ENCODE results near the gene DCXR. TPM values are rescaled to one million over a fixed set of nuclear protein-coding genes. Genes with fewer than 3 reads are reported as not detected.

The DCXR gene
- total and polyA plus RNA-seq, 2 of the 13 experiments (the other 11 are each of a cell fraction or from before 2014, with no cell fraction given): 287 to 311 TPM

GRCh38 chr17:82077617-82078358 is 40.3 kb upstream of the DCXR start:
- no peak overlapping the region for H3K4me3 ChIP-seq (replicated peaks in 1 of 3; ENCODE audit: insufficient read depth in 1 of 3, low read depth in 2 of 3, low read length in 3 of 3)
- no peak overlapping the region for H3K4me2 ChIP-seq (ENCODE audit: low read depth, low read length)
- peaks cover 31% of the 10 kb centered on the region for H4K20me1 ChIP-seq (ENCODE audit: insufficient read depth, low read length)
- in situ Hi-C loops (cut with HindIII; ENCODE audit: extremely low pct_ligation_motif_present, low pct_unique_long_range_greater_than_20kb) (no loop called here), intact Hi-C loops (cut with micrococcal nuclease; ENCODE audit: unreplicated experiment) (no loop called here)
- ATAC-seq (peak; percentile 1), FAIRE-seq (no peak), DNase-seq (ENCODE audit: low spot score) (no peak)
- peaks cover 12% of the 10 kb centered on the region for H3K4me1 ChIP-seq (ENCODE audit: insufficient read depth, low read length)
- POLR2A ChIA-PET: interaction anchor here (0.7 to 1.9 kb wide), 5 partner anchors 9 to 24 kb away, joined by 3 to 9 read pairs (median 4); partner anchors contain the start of genes DUS1L and FASN
- CTCF ChIA-PET (ENCODE audit: low intra/inter-chr PET ratio, low total read pairs): no interaction called here
- H3K27me3 ChIP-seq (ENCODE audit: control insufficient read depth in 1 of 2, insufficient read depth in 2 of 2, low read length in 2 of 2): no peaks in the 10 kb centered on the region
- peaks cover 34 to 42% of the 10 kb centered on the region in 2 experiments for H3K36me3 ChIP-seq (replicated peaks in 1 of 2; ENCODE audit: control insufficient read depth in 1 of 2, insufficient read depth in 2 of 2, low read length in 2 of 2)
- WGBS (ENCODE audit: low lambda C conversion rate): 91% methylated on average over 28 of the region's 28 CpGs
- no peaks in the 10 kb centered on the region for H3K79me2 ChIP-seq (ENCODE audit: insufficient read depth, low read length)
- H3K9ac ChIP-seq (ENCODE audit: insufficient read depth, low read depth, low read length): no peak overlapping the region
- no peak overlapping the region for H2AFZ ChIP-seq (ENCODE audit: low read length)
- H3K27ac ChIP-seq (ENCODE audit: extremely low read length, insufficient read depth, low read length): no peak overlapping the region
- no peaks in the 10 kb centered on the region for H3K9me3 ChIP-seq (ENCODE audit: low read length)
- no TSS peak for BruUV-seq (replicated peaks)
- TF ChIP-seq NR2C2 (CRISPR knock-in tag; IDR thresholded peaks at IDR 0.05; ENCODE audit: borderline replicate concordance) (no peak), WIZ (CRISPR knock-in tag; IDR thresholded peaks at IDR 0.05) (0 out of 2 replicates have a peak, but pooled peaks have one; percentile 56), ZC3H13 (CRISPR knock-in tag; IDR thresholded peaks at IDR 0.05) (peak; percentile 67; the same call in 1 of the 2 replicates), PAF1 (CRISPR knock-in tag; IDR thresholded peaks at IDR 0.05) (peak; percentile 78), MYC (CRISPR knock-in tag; IDR thresholded peaks at IDR 0.05; ENCODE audit: borderline replicate concordance) (no peak), ZC3H4 (CRISPR knock-in tag; IDR thresholded peaks at IDR 0.05; ENCODE audit: borderline replicate concordance) (0 out of 2 replicates have a peak, but pooled peaks have one; percentile 7), ARID2 (CRISPR knock-in tag; IDR thresholded peaks at IDR 0.05; ENCODE audit: borderline replicate concordance) (no peak), GFI1 (CRISPR knock-in tag; IDR thresholded peaks at IDR 0.05; ENCODE audit: borderline replicate concordance) (no peak; the same call in 1 of the 2 replicates), RBFOX2 (IDR thresholded peaks at IDR 0.05; ENCODE audit: low read depth, low read length) (peak; percentile 90), GABPB1 (CRISPR knock-in tag; IDR thresholded peaks at IDR 0.05) (0 out of 2 replicates have a peak, but pooled peaks have one; percentile 0), ZMAT3 (CRISPR knock-in tag; conservative IDR thresholded peaks at IDR 0.05) (0 out of 2 replicates have a peak, but pooled peaks have one; percentile 29), ZFYVE20 (CRISPR knock-in tag; IDR thresholded peaks at IDR 0.05; ENCODE audit: borderline replicate concordance, low read depth) (0 out of 2 replicates have a peak, but pooled peaks have one; percentile 7), GZF1 (CRISPR knock-in tag; IDR thresholded peaks at IDR 0.05) (peak; percentile 27; the same call in 1 of the 2 replicates)
- TF ChIP-seq, protein P1, sequence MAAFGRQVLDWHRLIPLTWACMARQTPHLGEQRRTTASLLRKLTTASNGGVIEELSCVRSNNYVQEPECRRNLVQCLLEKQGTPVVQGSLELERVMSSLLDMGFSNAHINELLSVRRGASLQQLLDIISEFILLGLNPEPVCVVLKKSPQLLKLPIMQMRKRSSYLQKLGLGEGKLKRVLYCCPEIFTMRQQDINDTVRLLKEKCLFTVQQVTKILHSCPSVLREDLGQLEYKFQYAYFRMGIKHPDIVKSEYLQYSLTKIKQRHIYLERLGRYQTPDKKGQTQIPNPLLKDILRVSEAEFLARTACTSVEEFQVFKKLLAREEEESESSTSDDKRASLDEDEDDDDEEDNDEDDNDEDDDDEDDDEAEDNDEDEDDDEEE (CRISPR knock-in tag; IDR thresholded peaks at IDR 0.05): no peak
- TF ChIP-seq, protein P2, sequence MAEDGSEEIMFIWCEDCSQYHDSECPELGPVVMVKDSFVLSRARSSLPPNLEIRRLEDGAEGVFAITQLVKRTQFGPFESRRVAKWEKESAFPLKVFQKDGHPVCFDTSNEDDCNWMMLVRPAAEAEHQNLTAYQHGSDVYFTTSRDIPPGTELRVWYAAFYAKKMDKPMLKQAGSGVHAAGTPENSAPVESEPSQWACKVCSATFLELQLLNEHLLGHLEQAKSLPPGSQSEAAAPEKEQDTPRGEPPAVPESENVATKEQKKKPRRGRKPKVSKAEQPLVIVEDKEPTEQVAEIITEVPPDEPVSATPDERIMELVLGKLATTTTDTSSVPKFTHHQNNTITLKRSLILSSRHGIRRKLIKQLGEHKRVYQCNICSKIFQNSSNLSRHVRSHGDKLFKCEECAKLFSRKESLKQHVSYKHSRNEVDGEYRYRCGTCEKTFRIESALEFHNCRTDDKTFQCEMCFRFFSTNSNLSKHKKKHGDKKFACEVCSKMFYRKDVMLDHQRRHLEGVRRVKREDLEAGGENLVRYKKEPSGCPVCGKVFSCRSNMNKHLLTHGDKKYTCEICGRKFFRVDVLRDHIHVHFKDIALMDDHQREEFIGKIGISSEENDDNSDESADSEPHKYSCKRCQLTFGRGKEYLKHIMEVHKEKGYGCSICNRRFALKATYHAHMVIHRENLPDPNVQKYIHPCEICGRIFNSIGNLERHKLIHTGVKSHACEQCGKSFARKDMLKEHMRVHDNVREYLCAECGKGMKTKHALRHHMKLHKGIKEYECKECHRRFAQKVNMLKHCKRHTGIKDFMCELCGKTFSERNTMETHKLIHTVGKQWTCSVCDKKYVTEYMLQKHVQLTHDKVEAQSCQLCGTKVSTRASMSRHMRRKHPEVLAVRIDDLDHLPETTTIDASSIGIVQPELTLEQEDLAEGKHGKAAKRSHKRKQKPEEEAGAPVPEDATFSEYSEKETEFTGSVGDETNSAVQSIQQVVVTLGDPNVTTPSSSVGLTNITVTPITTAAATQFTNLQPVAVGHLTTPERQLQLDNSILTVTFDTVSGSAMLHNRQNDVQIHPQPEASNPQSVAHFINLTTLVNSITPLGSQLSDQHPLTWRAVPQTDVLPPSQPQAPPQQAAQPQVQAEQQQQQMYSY (CRISPR knock-in tag; IDR thresholded peaks at IDR 0.05): peak; percentile 75
- TF ChIP-seq, protein P3, sequence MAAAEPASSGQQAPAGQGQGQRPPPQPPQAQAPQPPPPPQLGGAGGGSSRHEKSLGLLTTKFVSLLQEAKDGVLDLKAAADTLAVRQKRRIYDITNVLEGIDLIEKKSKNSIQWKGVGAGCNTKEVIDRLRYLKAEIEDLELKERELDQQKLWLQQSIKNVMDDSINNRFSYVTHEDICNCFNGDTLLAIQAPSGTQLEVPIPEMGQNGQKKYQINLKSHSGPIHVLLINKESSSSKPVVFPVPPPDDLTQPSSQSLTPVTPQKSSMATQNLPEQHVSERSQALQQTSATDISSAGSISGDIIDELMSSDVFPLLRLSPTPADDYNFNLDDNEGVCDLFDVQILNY (CRISPR knock-in tag; conservative IDR thresholded peaks at IDR 0.05): no peak
